ENCODE results near the gene SORCS1. TPM values are rescaled to one million over a fixed set of nuclear protein-coding genes. Genes with fewer than 3 reads are reported as not detected.

Gene SORCS1
- total and polyA plus RNA-seq, 2 experiments from 2014 or later = 1.1 to 4.6 TPM

GRCh38 chr10:106799776-106800175 is 364.7 kb downstream of the SORCS1 start:
- TF ChIP-seq EZH2phosphoT487 (IDR thresholded peaks at IDR 0.05; ENCODE audit: low read depth, severe bottlenecking, unreplicated experiment) = no peak
- TF ChIP-seq CTCF (IDR thresholded peaks at IDR 0.05; ENCODE audit: poor library complexity) = no peak
- TF ChIP-seq EZH2 (IDR thresholded peaks at IDR 0.05; ENCODE audit: borderline replicate concordance) = no peak
- no peak overlapping the region for H2AFZ ChIP-seq
- H3K27ac ChIP-seq = no peak overlapping the region
- no peaks in the 10 kb centered on the region for H3K27me3 ChIP-seq
- H3K4me2 ChIP-seq = no peak overlapping the region
- H4K20me1 ChIP-seq (ENCODE audit: insufficient read depth, poor library complexity, severe bottlenecking) = no peaks in the 10 kb centered on the region
- no peak overlapping the region for H3K4me3 ChIP-seq
- H3K9me2 ChIP-seq (replicated peaks; ENCODE audit: insufficient read depth) = no peaks in the 10 kb centered on the region
- H3K79me2 ChIP-seq = no peaks in the 10 kb centered on the region
- H3K36me3 ChIP-seq (replicated peaks; ENCODE audit: insufficient read depth, low read depth) = no peaks in the 10 kb centered on the region
- no peaks in the 10 kb centered on the region for H3K4me1 ChIP-seq (ENCODE audit: insufficient read depth)
- DNase-seq (ENCODE audit: low spot score) = no peak
- H3K9me3 ChIP-seq (ENCODE audit: low read depth) = no peaks in the 10 kb centered on the region
- 85% methylated on average over 1 of the region's 1 CpG for WGBS (ENCODE audit: low lambda C conversion rate, missing lambda C conversion rate)

- H3K27ac ChIP-seq = no peak overlapping the region
- no peak for TF ChIP-seq EZH2phosphoT487 (IDR thresholded peaks at IDR 0.05; ENCODE audit: low read depth, severe bottlenecking, unreplicated experiment)
- TF ChIP-seq CTCF (IDR thresholded peaks at IDR 0.05; ENCODE audit: poor library complexity) = peak; percentile 72
- H3K4me2 ChIP-seq = no peak overlapping the region
- WGBS (ENCODE audit: low lambda C conversion rate, missing lambda C conversion rate) = 19% methylated on average over 4 of the region's 4 CpGs
- H4K20me1 ChIP-seq (ENCODE audit: insufficient read depth, poor library complexity, severe bottlenecking) = no peaks in the 10 kb centered on the region
- no peak overlapping the region for H3K4me3 ChIP-seq
- H3K9me3 ChIP-seq (ENCODE audit: low read depth) = no peaks in the 10 kb centered on the region
- no peaks in the 10 kb centered on the region for H3K79me2 ChIP-seq
- peaks cover 8% of the 10 kb centered on the region for H3K4me1 ChIP-seq (ENCODE audit: insufficient read depth)
- no peaks in the 10 kb centered on the region for H3K27me3 ChIP-seq
- no peaks in the 10 kb centered on the region for H3K9me2 ChIP-seq (replicated peaks; ENCODE audit: insufficient read depth)
- H3K36me3 ChIP-seq (replicated peaks; ENCODE audit: insufficient read depth, low read depth) = no peaks in the 10 kb centered on the region
- DNase-seq (ENCODE audit: low spot score) = peak; percentile 70
- no peak overlapping the region for H2AFZ ChIP-seq
These were observed 368.9 kb downstream of the SORCS1 start for GRCh38 chr10:106795619-106796018.

- no peaks in the 10 kb centered on the region for H4K20me1 ChIP-seq (ENCODE audit: insufficient read depth, poor library complexity, severe bottlenecking)
- no peak overlapping the region for H3K4me2 ChIP-seq
- H3K27ac ChIP-seq = no peak overlapping the region
- no peak overlapping the region for H2AFZ ChIP-seq
- 39% methylated on average over 1 of the region's 1 CpG for WGBS (ENCODE audit: low lambda C conversion rate, missing lambda C conversion rate)
- no peak overlapping the region for H3K4me3 ChIP-seq
- peaks cover 8% of the 10 kb centered on the region for H3K4me1 ChIP-seq (ENCODE audit: insufficient read depth)
- no peaks in the 10 kb centered on the region for H3K27me3 ChIP-seq
- H3K9me2 ChIP-seq (replicated peaks; ENCODE audit: insufficient read depth) = no peaks in the 10 kb centered on the region
- no peak for DNase-seq (ENCODE audit: low spot score)
- TF ChIP-seq EZH2 (IDR thresholded peaks at IDR 0.05; ENCODE audit: borderline replicate concordance) (no peak), CTCF (IDR thresholded peaks at IDR 0.05; ENCODE audit: poor library complexity) (no peak), EZH2phosphoT487 (IDR thresholded peaks at IDR 0.05; ENCODE audit: low read depth, severe bottlenecking, unreplicated experiment) (no peak)
- H3K79me2 ChIP-seq = no peaks in the 10 kb centered on the region
- H3K36me3 ChIP-seq (replicated peaks; ENCODE audit: insufficient read depth, low read depth) = no peaks in the 10 kb centered on the region
- no peaks in the 10 kb centered on the region for H3K9me3 ChIP-seq (ENCODE audit: low read depth)
These were observed 370.9 kb downstream of the SORCS1 start for GRCh38 chr10:106793617-106794016.

- no peak overlapping the region for H3K27ac ChIP-seq
- H3K4me2 ChIP-seq = no peak overlapping the region
- H3K27me3 ChIP-seq = no peaks in the 10 kb centered on the region
- H3K36me3 ChIP-seq (replicated peaks; ENCODE audit: insufficient read depth, low read depth) = no peaks in the 10 kb centered on the region
- H3K79me2 ChIP-seq = no peaks in the 10 kb centered on the region
- no peak overlapping the region for H2AFZ ChIP-seq
- WGBS (ENCODE audit: low lambda C conversion rate, missing lambda C conversion rate) = 93% methylated on average over 2 of the region's 2 CpGs
- H3K9me3 ChIP-seq (ENCODE audit: low read depth) = no peaks in the 10 kb centered on the region
- H3K9me2 ChIP-seq (replicated peaks; ENCODE audit: insufficient read depth) = no peaks in the 10 kb centered on the region
- DNase-seq (ENCODE audit: low spot score) = no peak
- no peak overlapping the region for H3K4me3 ChIP-seq
- H3K4me1 ChIP-seq (ENCODE audit: insufficient read depth) = peaks cover 8% of the 10 kb centered on the region
- TF ChIP-seq EZH2phosphoT487 (IDR thresholded peaks at IDR 0.05; ENCODE audit: low read depth, severe bottlenecking, unreplicated experiment) = no peak
- TF ChIP-seq CTCF (IDR thresholded peaks at IDR 0.05; ENCODE audit: poor library complexity) = no peak
- no peak for TF ChIP-seq EZH2 (IDR thresholded peaks at IDR 0.05; ENCODE audit: borderline replicate concordance)
- no peaks in the 10 kb centered on the region for H4K20me1 ChIP-seq (ENCODE audit: insufficient read depth, poor library complexity, severe bottlenecking)
These were observed 374.9 kb downstream of the SORCS1 start for GRCh38 chr10:106789623-106790022.
